K562 (cell line): ENCODE results near the gene NME7. TPM values are rescaled to one million over a fixed set of nuclear protein-coding genes. Genes with fewer than 3 reads are reported as not detected.

Source experiments
- EGR1 ChIP-seq: fragments of 450-650 bp; conservative IDR thresholded peaks from 2 replicates; pipeline ENCODE4 v1.6.1; 2017; ENCODE audit warnings: mild to moderate bottlenecking
- ESRRA ChIP-seq: fragments of 450-650 bp; IDR thresholded peaks from 2 replicates; pipeline ENCODE4 v1.6.1; 2014; ENCODE audit warnings: low read depth, mild to moderate bottlenecking, moderate library complexity, borderline replicate concordance
- FOS ChIP-seq: IDR thresholded peaks from 3 replicates; pipeline ENCODE4 v1.6.1; 2011; ENCODE audit not compliant: insufficient read length; ENCODE audit errors: extremely low read depth
- GTF2A2 ChIP-seq: IDR thresholded peaks from 2 replicates; pipeline ENCODE4 v1.6.1; 2016; ENCODE audit warnings: mild to moderate bottlenecking, missing genetic modification characterization, missing compliant biosample characterization
- HMGN3 ChIP-seq: IDR thresholded peaks from 2 replicates; pipeline ENCODE4 v1.6.1; 2011; ENCODE audit warnings: borderline replicate concordance, low read depth, mild to moderate bottlenecking, mixed read lengths, low read length; ENCODE audit not compliant: insufficient read length; ENCODE audit errors: extremely low read depth
- POU5F1 ChIP-seq: fragments of 150-350 bp; IDR thresholded peaks from 2 replicates; pipeline ENCODE4 v1.6.1; 2014; ENCODE audit warnings: borderline replicate concordance, low read length, low read depth, mild to moderate bottlenecking; ENCODE audit not compliant: partially characterized antibody
- STAG1 ChIP-seq: sonication (generic); formaldehyde crosslinking; IDR thresholded peaks from 2 replicates; pipeline ENCODE4 v1.5.0; 2020; ENCODE audit warnings: missing genetic modification reagents, borderline replicate concordance
- TAF7 ChIP-seq: fragments of 450-650 bp; IDR thresholded peaks from 2 replicates; pipeline ENCODE4 v1.6.1; 2016; ENCODE audit warnings: missing genetic modification characterization, missing compliant biosample characterization
- TSHZ1 ChIP-seq: fragments of 250-450 bp; sonication (Bioruptor Pico); IDR thresholded peaks from 2 replicates; pipeline ENCODE4 v1.4.0; 2020; ENCODE audit warnings: mild to moderate bottlenecking, moderate library complexity
- ZBTB34 ChIP-seq: fragments of 250-450 bp; sonication (Bioruptor Pico); IDR thresholded peaks from 2 replicates; pipeline ENCODE4 v1.8.0; 2021; ENCODE audit warnings: mild to moderate bottlenecking, moderate library complexity
- ZNF318 ChIP-seq, 2 experiments: fragments of 450-650 bp; IDR thresholded peaks; 2 replicates each; pipeline ENCODE4 v1.6.1; 2016; ENCODE audit warnings: mild to moderate bottlenecking in 2 of 2, borderline replicate concordance in 1 of 2, low read depth in 1 of 2, moderate library complexity in 1 of 2
- polyA plus RNA-seq, 8 experiments: library from polyadenylated mRNA; depleted of rRNA in 4 of 8; stranded (reverse) in 5 of 8; unstranded in 3 of 8; fragments of >200 nt; fragmentation: Nextera tagmentation in 2 of 8; fragmentation: Illumina TruSeq in 1 of 8; extraction: Ambion mirVana in 2 of 8; extraction: Trizol in 1 of 8; gene quantifications; 2 replicates each; pipeline versions ENCODE4 v1.2.1 to v1.2.3, GENCODE V29; 2011 to 2014; ENCODE audit warnings: inconsistent platforms in 1 of 8, missing spikeins in 1 of 8
- total RNA-seq, 7 experiments: library from RNA; depleted of rRNA in 6 of 7; stranded (reverse); fragments of >200 nt in 6 of 7; fragmentation: Illumina TruSeq in 2 of 7; extraction: Trizol in 2 of 7; gene quantifications; 2 replicates each; pipeline versions ENCODE4 v1.2.1 to v1.2.3, GENCODE V29; 2011 to 2021; ENCODE audit warnings: low replicate concordance in 1 of 7
- TF ChIP-seq, protein P1 (sequence below): sonication (generic); formaldehyde crosslinking; IDR thresholded peaks from 2 replicates; pipeline ENCODE4 v1.8.0; 2022; ENCODE audit warnings: mild to moderate bottlenecking, missing genetic modification reagents, borderline replicate concordance

NME7 gene
- total and polyA plus RNA-seq, 9 of the 15 experiments (the other 6 are each of a cell fraction or from before 2014, with no cell fraction given), result 7.9 to 43.2 (median 23.9) TPM

GRCh38 chr1:169327875-169328274 is 39.7 kb downstream of the NME7 start (continued):
- TF ChIP-seq POU5F1 (no peak), TAF7 (tag) (no peak), FOS (no peak), HMGN3 (no peak), ZNF318 (IDR thresholded peaks at IDR 0.05; ENCODE audit: borderline replicate concordance in 1 of 2, low read depth in 1 of 2) (no peak), TSHZ1 (CRISPR knock-in tag) (no peak), EGR1 (no peak), ESRRA (no peak), GTF2A2 (tag) (no peak), STAG1 (CRISPR knock-in tag) (no peak), ZBTB34 (CRISPR knock-in tag) (no peak)
- TF ChIP-seq, protein P1, sequence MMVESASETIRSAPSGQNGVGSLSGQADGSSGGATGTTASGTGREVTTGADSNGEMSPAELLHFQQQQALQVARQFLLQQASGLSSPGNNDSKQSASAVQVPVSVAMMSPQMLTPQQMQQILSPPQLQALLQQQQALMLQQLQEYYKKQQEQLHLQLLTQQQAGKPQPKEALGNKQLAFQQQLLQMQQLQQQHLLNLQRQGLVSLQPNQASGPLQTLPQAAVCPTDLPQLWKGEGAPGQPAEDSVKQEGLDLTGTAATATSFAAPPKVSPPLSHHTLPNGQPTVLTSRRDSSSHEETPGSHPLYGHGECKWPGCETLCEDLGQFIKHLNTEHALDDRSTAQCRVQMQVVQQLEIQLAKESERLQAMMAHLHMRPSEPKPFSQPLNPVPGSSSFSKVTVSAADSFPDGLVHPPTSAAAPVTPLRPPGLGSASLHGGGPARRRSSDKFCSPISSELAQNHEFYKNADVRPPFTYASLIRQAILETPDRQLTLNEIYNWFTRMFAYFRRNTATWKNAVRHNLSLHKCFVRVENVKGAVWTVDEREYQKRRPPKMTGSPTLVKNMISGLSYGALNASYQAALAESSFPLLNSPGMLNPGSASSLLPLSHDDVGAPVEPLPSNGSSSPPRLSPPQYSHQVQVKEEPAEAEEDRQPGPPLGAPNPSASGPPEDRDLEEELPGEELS (CRISPR knock-in tag), result no peak
